Measurements from ENCODE around the gene MTMR12.

DNA sequence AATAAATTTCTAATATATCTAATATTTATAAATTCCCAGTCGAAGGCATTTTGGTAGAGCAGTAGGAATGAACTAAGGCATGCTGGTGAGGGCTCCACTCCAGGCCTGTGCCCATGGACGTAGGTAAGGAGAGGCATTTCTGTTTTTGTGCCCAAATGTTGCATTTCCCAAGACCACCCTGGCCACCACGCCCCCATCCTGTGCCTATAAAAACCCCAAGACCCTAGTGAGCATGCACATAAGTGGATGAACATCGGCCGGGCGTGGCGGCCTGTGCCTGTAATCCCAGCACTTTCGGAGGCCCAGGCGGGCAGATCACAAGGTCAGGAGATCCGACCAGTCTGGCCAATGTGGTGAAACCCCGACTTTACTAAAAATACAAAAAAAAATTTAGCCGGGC is 10.1 kb upstream of the MTMR12 start:
- TF ChIP-seq, protein P1, sequence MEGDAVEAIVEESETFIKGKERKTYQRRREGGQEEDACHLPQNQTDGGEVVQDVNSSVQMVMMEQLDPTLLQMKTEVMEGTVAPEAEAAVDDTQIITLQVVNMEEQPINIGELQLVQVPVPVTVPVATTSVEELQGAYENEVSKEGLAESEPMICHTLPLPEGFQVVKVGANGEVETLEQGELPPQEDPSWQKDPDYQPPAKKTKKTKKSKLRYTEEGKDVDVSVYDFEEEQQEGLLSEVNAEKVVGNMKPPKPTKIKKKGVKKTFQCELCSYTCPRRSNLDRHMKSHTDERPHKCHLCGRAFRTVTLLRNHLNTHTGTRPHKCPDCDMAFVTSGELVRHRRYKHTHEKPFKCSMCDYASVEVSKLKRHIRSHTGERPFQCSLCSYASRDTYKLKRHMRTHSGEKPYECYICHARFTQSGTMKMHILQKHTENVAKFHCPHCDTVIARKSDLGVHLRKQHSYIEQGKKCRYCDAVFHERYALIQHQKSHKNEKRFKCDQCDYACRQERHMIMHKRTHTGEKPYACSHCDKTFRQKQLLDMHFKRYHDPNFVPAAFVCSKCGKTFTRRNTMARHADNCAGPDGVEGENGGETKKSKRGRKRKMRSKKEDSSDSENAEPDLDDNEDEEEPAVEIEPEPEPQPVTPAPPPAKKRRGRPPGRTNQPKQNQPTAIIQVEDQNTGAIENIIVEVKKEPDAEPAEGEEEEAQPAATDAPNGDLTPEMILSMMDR (IDR thresholded peaks at IDR 0.05) = no peak
- no peak for TF ChIP-seq EP300 (IDR thresholded peaks at IDR 0.05)
